ENCODE measurements around the gene BAIAP2.

DNA sequence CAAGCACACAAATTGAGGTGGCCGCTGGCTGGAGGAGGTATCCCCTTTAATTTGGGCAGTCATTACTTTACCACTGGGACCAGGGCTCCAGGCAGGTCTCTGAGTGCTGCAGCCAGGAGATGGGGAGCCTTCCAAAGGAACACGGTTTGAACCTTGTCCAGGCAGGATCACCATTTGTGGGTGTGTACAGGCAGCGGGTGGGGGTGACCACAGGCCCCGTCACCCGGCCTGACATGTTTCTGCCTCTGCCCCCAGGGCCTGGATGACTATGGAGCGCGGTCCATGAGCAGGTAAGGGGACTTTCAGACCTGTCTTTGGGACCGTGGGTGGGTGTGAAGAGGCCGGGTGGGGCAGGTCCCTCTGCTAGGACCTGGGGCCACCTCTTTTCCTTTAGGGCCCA is 73.3 kb downstream of the BAIAP2 start:
- TF ChIP-seq, protein P1, sequence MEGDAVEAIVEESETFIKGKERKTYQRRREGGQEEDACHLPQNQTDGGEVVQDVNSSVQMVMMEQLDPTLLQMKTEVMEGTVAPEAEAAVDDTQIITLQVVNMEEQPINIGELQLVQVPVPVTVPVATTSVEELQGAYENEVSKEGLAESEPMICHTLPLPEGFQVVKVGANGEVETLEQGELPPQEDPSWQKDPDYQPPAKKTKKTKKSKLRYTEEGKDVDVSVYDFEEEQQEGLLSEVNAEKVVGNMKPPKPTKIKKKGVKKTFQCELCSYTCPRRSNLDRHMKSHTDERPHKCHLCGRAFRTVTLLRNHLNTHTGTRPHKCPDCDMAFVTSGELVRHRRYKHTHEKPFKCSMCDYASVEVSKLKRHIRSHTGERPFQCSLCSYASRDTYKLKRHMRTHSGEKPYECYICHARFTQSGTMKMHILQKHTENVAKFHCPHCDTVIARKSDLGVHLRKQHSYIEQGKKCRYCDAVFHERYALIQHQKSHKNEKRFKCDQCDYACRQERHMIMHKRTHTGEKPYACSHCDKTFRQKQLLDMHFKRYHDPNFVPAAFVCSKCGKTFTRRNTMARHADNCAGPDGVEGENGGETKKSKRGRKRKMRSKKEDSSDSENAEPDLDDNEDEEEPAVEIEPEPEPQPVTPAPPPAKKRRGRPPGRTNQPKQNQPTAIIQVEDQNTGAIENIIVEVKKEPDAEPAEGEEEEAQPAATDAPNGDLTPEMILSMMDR (IDR thresholded peaks at IDR 0.05; ENCODE audit: insufficient read depth, low read length, poor library complexity, severe bottlenecking), result no peak
- TF ChIP-seq EZH2phosphoT487 (conservative IDR thresholded peaks at IDR 0.05; ENCODE audit: low read length), result no peak

Measured in SU-DHL-6 (cell line).